ENCODE measurements around the gene SRSF2. TPM values are rescaled to one million over a fixed set of nuclear protein-coding genes. Genes with fewer than 3 reads are reported as not detected.
"Not testable (repeated sequence)": the region's sequence is repeated elsewhere in the genome, so short reads cannot be mapped to it uniquely, and the experiment has no call there.

The SRSF2 gene
- total and polyA plus RNA-seq, 7 experiments from 2014 or later: 104 to 363 (median 337) TPM

DNA sequence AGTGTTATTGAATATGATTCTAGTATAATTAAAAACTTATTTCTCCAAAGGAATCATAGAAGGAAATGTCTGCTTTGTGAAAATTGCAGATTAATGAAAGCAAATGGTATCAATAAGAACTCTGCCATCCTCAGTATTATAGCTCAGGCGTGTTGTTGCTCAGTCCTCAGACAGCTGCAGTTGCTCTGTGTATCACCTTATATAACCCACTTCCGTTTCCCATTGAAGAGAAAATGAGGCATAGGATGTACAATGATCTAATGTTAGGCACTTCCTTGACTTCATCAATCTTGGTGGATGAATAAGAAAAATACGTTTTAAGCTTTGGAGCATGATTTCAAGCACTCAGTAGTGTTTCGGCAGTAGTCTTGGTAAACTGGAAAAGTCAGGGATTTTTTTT, 14.9 kb upstream of the SRSF2 start:
- ATAC-seq: peak; percentile 33
- ChIA-PET POLR2A (interaction anchor here (0.5 to 2.5 kb wide), 5 partner anchors 10 to 1118 kb away, joined by 5 to 64 read pairs (median 6); partner anchors contain the start of genes MFSD11 and SRSF2), CTCF (interaction anchor here (0.6 to 0.7 kb wide), 2 partner anchors 337 to 1826 kb away, joined by 3 read pairs; no protein-coding TSS in a partner anchor)
- Mint-ChIP-seq H3K36me3 (peaks cover 2 to 30% (median 5%) of the 10 kb centered on the region in 5 donors), H3K9me3 (no peaks in the 10 kb centered on the region), H3K27me3 (no peaks in the 10 kb centered on the region), H3K4me1 (peaks cover 18 to 30% (median 26%) of the 10 kb centered on the region in 7 donors), H3K4me3 (peak overlapping the region; percentile 3 to 91 (median 76)), H3K27ac (peak overlapping the region; percentile 90 to 99 (median 99))
- H3K9me3 ChIP-seq (ENCODE audit: control insufficient read depth in 2 of 3, low read length in 3 of 3): no peaks in the 10 kb centered on the region
- peak in 5 of 9 donors; percentile 40 to 58 (median 49) for DNase-seq
- peak overlapping the region; percentile 83 for H3K27ac ChIP-seq (ENCODE audit: low read depth, low read length)
- H3K4me1 ChIP-seq (ENCODE audit: control insufficient read depth in 2 of 2, insufficient read depth in 2 of 2, low read length in 2 of 2): peaks cover 14 to 20% of the 10 kb centered on the region in 2 donors
- H3K4me3 ChIP-seq (ENCODE audit: low read length): no peak overlapping the region
- no peaks in the 10 kb centered on the region for H3K27me3 ChIP-seq (ENCODE audit: control insufficient read depth in 2 of 2, insufficient read depth in 2 of 2, low read length in 2 of 2)
- intact Hi-C loops (cut with micrococcal nuclease): loop anchor here in 1 of 2 donors (2.0 kb wide), 1 partner anchor 21 kb away; no protein-coding TSS in a partner anchor
- peaks cover 2 to 7% (median 4%) of the 10 kb centered on the region in 3 experiments for H3K36me3 ChIP-seq (ENCODE audit: control insufficient read depth in 2 of 3, insufficient read depth in 3 of 3, low read length in 3 of 3)

DNA sequence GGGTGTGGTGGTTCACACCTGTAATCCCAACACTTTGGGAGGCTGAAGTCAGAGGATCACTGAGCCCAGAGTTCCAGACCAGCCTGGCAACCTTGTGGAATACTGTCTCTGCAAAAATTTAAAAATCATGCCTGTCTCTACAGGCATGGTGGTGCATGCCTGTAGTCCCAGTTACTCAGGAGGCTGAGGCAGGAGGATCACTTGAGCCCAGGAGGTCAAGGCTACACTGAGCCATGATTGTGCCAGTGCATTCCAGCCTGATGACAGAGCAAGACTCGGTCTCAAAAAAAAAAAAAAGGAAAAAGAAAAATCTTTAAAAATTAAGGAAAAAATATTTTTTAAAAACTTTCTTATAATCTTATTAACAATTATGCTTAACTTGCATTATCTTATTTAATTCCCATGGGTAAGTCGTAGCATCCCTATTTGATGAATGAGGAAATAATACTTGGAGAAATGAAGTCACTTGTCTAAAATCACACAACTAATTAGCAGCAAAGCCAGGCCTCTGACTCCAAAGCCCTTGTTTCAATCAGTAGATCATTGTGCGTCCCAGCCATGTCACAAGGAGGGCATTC, 14.4 kb upstream of the SRSF2 start:
- H3K9me3 Mint-ChIP-seq: no peaks in the 10 kb centered on the region
- Histone ChIP-seq H3K27me3 (ENCODE audit: control insufficient read depth in 2 of 2, insufficient read depth in 2 of 2, low read length in 2 of 2) (no peaks in the 10 kb centered on the region), H3K36me3 (ENCODE audit: control insufficient read depth in 2 of 3, insufficient read depth in 3 of 3, low read length in 3 of 3) (peaks cover 0 to 9% (median 8%) of the 10 kb centered on the region in 3 experiments), H3K4me3 (ENCODE audit: low read length) (no peak overlapping the region), H3K4me1 (ENCODE audit: control insufficient read depth in 2 of 2, insufficient read depth in 2 of 2, low read length in 2 of 2) (peaks cover 14 to 20% of the 10 kb centered on the region in 2 donors), H3K27ac (ENCODE audit: low read depth, low read length) (peak overlapping the region; percentile 83), H3K9me3 (ENCODE audit: control insufficient read depth in 2 of 3, low read length in 3 of 3) (no peaks in the 10 kb centered on the region)
- peaks cover 0 to 30% (median 7%) of the 10 kb centered on the region in 5 donors for H3K36me3 Mint-ChIP-seq
- intact Hi-C loops (cut with micrococcal nuclease): no loop called here
- ChIA-PET POLR2A (interaction anchor here (0.6 to 2.5 kb wide), 4 partner anchors 13 to 31 kb away, joined by 6 to 64 read pairs (median 9); partner anchors contain the start of genes MFSD11 and SRSF2), CTCF (interaction anchor here (0.6 kb wide), 1 partner anchor 1827 kb away, joined by 3 read pairs; no protein-coding TSS in a partner anchor)
- H3K27me3 Mint-ChIP-seq: no peaks in the 10 kb centered on the region
- no peak for ATAC-seq
- H3K27ac Mint-ChIP-seq: peak overlapping the region in 8 of 9 donors; percentile 52 to 99 (median 99)
- no peak for DNase-seq
- H3K4me3 Mint-ChIP-seq: peak overlapping the region in 2 of 10 donors; percentile 78 to 86
- H3K4me1 Mint-ChIP-seq: peaks cover 18 to 30% (median 26%) of the 10 kb centered on the region in 7 donors

DNA sequence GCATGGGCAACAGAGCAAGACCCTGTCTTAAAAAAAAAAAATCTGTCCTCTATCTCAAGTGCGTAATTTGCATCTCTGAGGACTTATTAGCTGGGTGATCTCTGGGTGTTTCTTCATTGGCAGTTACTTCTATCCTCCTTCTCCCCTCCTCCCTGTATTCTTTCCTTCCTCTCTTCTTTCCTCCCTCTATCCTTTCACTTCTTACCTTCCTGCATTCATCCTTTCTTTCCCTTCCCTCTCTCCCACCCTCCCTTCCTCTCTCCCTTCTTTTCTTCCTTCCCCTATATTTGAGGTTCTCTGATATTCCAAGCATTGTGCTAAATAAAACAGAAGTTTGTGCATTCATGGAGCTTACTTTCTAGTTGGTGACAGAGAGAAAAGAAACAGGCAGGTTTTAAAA, 11.5 kb upstream of the SRSF2 start:
- POLR2A ChIA-PET: interaction anchor here (2.2 kb wide), 1 partner anchor 10 kb away, joined by 14 read pairs; the partner anchor contains the start of gene MFSD11
- H3K36me3 ChIP-seq (ENCODE audit: control insufficient read depth in 2 of 3, insufficient read depth in 3 of 3, low read length in 3 of 3): peaks cover 0 to 34% (median 14%) of the 10 kb centered on the region in 3 experiments
- no peak overlapping the region for H3K27ac ChIP-seq (ENCODE audit: low read depth, low read length)
- H3K4me1 ChIP-seq (ENCODE audit: control insufficient read depth in 2 of 2, insufficient read depth in 2 of 2, low read length in 2 of 2): peaks cover 6 to 9% of the 10 kb centered on the region in 2 donors
- Mint-ChIP-seq H3K9me3 (no peaks in the 10 kb centered on the region), H3K27me3 (no peaks in the 10 kb centered on the region), H3K4me1 (peaks cover 15 to 30% (median 21%) of the 10 kb centered on the region in 7 donors), H3K36me3 (peaks cover 3 to 46% (median 18%) of the 10 kb centered on the region in 5 donors), H3K4me3 (no peak overlapping the region), H3K27ac (peak overlapping the region in 2 of 9 donors; percentile 48 to 56)
- intact Hi-C loops (cut with micrococcal nuclease): no loop called here
- no peak for ATAC-seq
- CTCF ChIA-PET: interaction anchor here (0.8 kb wide), 1 partner anchor 35 kb away, joined by 4 read pairs; no protein-coding TSS in a partner anchor
- no peak for DNase-seq
- H3K9me3 ChIP-seq (ENCODE audit: control insufficient read depth in 2 of 3, low read length in 3 of 3): no peaks in the 10 kb centered on the region
- no peaks in the 10 kb centered on the region for H3K27me3 ChIP-seq (ENCODE audit: control insufficient read depth in 2 of 2, insufficient read depth in 2 of 2, low read length in 2 of 2)
- H3K4me3 ChIP-seq (ENCODE audit: low read length): no peak overlapping the region

DNA sequence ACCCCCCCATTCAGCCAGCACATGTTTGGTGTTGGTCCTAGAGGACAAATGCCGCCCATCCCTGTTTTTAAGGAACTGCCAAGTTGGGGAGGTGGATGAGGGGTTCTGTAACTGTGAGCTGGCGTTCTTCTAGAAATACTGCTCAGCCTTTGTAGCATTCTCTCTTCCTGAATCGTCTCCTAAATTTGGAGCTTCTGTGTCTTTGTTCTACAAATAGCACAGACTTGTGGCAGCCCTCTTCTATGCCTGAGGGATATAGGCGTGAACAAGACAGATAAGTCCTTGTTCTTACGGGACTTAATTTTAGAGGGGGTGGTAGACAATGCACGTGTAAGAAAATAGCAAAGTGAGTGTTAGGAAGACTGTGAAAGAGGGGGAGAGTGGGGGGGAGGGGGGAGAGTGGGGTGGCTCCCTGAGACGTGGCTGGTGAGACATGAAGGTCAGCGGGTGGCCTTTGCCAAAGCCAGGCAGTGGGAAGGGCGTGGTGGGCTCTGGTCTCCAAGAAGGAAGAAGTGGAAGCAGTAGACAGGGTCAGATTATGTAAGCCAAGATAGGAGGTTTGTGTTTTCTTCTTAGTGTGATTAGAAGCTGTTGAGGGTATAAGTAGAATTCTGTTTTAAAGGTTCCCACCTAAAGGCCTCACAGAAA, 10.7 kb upstream of the SRSF2 start:
- Histone ChIP-seq H3K4me3 (ENCODE audit: low read length) (no peak overlapping the region), H3K27ac (ENCODE audit: low read depth, low read length) (no peak overlapping the region), H3K27me3 (ENCODE audit: control insufficient read depth in 2 of 2, insufficient read depth in 2 of 2, low read length in 2 of 2) (no peaks in the 10 kb centered on the region), H3K36me3 (ENCODE audit: control insufficient read depth in 2 of 3, insufficient read depth in 3 of 3, low read length in 3 of 3) (peaks cover 0 to 35% (median 15%) of the 10 kb centered on the region in 3 experiments), H3K9me3 (ENCODE audit: control insufficient read depth in 2 of 3, low read length in 3 of 3) (no peaks in the 10 kb centered on the region), H3K4me1 (ENCODE audit: control insufficient read depth in 2 of 2, insufficient read depth in 2 of 2, low read length in 2 of 2) (peaks cover 7 to 8% of the 10 kb centered on the region in 2 donors)
- ChIA-PET POLR2A (interaction anchor here (2.2 kb wide), 1 partner anchor 9 kb away, joined by 14 read pairs; the partner anchor contains the start of gene MFSD11), CTCF (interaction anchor here (0.6 to 0.9 kb wide), 3 partner anchors 10 to 1985 kb away, joined by 3 to 5 read pairs (median 4); partner anchors contain the start of gene MFSD11)
- no peak overlapping the region for H3K4me3 Mint-ChIP-seq
- H3K9me3 Mint-ChIP-seq: no peaks in the 10 kb centered on the region
- no peaks in the 10 kb centered on the region for H3K27me3 Mint-ChIP-seq
- H3K27ac Mint-ChIP-seq: peak overlapping the region in 1 of 9 donors; percentile 30
- H3K36me3 Mint-ChIP-seq: peaks cover 3 to 47% (median 18%) of the 10 kb centered on the region in 5 donors
- no peak for DNase-seq
- intact Hi-C loops (cut with micrococcal nuclease): no loop called here
- H3K4me1 Mint-ChIP-seq: peaks cover 7 to 22% (median 12%) of the 10 kb centered on the region in 7 donors
- ATAC-seq: no peak

DNA sequence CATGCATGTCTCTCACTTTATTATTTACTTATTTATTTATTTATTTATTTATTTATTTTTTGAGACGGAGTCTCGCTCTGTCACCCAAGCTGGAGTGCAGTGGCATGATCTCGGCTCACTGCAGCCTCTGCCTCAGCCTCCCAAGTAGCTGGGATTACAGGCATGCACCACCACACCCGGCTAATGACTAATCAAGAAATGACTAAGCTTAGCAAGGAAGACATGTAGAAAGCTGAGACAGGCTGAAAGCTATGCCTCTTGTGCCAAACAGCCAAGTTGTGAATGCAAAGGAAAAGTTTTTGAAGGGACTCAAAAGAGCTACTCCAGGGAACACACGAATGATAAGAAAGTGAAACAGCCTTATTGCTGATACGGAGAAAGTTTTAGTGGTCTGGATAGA, 8.7 kb upstream of the SRSF2 start:
- H3K4me1 ChIP-seq (ENCODE audit: control insufficient read depth in 2 of 2, insufficient read depth in 2 of 2, low read length in 2 of 2); ATAC-seq; H3K4me3 Mint-ChIP-seq; H3K9me3 ChIP-seq (ENCODE audit: control insufficient read depth in 2 of 3, low read length in 3 of 3); intact Hi-C loops (cut with micrococcal nuclease); H3K27me3 Mint-ChIP-seq; H3K27ac ChIP-seq (ENCODE audit: low read depth, low read length); H3K9me3 Mint-ChIP-seq; H3K4me3 ChIP-seq (ENCODE audit: low read length); DNase-seq; CTCF ChIA-PET; H3K27me3 ChIP-seq (ENCODE audit: control insufficient read depth in 2 of 2, insufficient read depth in 2 of 2, low read length in 2 of 2): not testable (repeated sequence)
- Mint-ChIP-seq H3K36me3 (peaks cover 3 to 56% (median 25%) of the 10 kb centered on the region in 5 donors), H3K4me1 (peaks cover 0 to 22% (median 4%) of the 10 kb centered on the region in 7 donors), H3K27ac (peak overlapping the region in 1 of 9 donors; percentile 36)
- POLR2A ChIA-PET: interaction anchor here (0.7 to 1.9 kb wide), 3 partner anchors 8 to 64 kb away, joined by 3 to 6 read pairs (median 4); partner anchors contain the start of gene MFSD11
- peaks cover 4 to 40% (median 23%) of the 10 kb centered on the region in 3 experiments for H3K36me3 ChIP-seq (ENCODE audit: control insufficient read depth in 2 of 3, insufficient read depth in 3 of 3, low read length in 3 of 3)

DNA sequence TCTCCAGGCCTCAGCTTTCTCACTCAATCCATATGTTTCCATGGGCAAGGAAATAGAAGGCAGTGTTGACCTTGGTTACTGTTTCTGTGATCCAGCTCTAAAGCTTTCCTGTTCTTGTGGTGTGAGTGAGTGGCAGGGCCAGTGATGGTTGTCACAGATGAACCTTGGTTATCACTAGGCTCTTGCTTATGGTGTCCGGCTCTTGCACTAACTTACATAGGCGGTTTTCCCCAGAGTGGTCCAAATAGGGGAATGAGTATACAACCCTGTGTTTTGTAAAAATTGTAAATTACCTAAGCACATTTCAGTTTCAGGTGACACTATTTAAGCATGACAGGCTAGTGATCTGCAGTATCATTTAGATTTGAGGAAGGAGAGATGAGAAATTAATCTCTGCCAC, 7.6 kb upstream of the SRSF2 start:
- H3K36me3 Mint-ChIP-seq: peaks cover 3 to 53% (median 25%) of the 10 kb centered on the region in 5 donors
- no peak for ATAC-seq
- POLR2A ChIA-PET: no interaction called here

More for the DNA sequence above, 7.6 kb upstream of the SRSF2 start:
- Mint-ChIP-seq H3K9me3 (no peaks in the 10 kb centered on the region), H3K4me3 (no peak overlapping the region), H3K27ac (no peak overlapping the region), H3K27me3 (no peaks in the 10 kb centered on the region), H3K4me1 (peaks cover 0 to 27% (median 10%) of the 10 kb centered on the region in 7 donors)
- H3K9me3 ChIP-seq (ENCODE audit: control insufficient read depth in 2 of 3, low read length in 3 of 3): no peaks in the 10 kb centered on the region
- no peak for DNase-seq
- H3K4me1 ChIP-seq (ENCODE audit: control insufficient read depth in 2 of 2, insufficient read depth in 2 of 2, low read length in 2 of 2): peaks cover 0 to 3% of the 10 kb centered on the region in 2 donors
- H3K36me3 ChIP-seq (ENCODE audit: control insufficient read depth in 2 of 3, insufficient read depth in 3 of 3, low read length in 3 of 3): peaks cover 4 to 40% (median 23%) of the 10 kb centered on the region in 3 experiments
- H3K4me3 ChIP-seq (ENCODE audit: low read length): no peak overlapping the region
- H3K27ac ChIP-seq (ENCODE audit: low read depth, low read length): no peak overlapping the region
- CTCF ChIA-PET: no interaction called here
- H3K27me3 ChIP-seq (ENCODE audit: control insufficient read depth in 2 of 2, insufficient read depth in 2 of 2, low read length in 2 of 2): no peaks in the 10 kb centered on the region
- intact Hi-C loops (cut with micrococcal nuclease): no loop called here
